ENCODE measurements around the gene BCL3.
A peak's percentile ranks its signal among the peaks of the same experiment; 100 is the strongest.
"Not testable (repeated sequence)": the region's sequence is repeated elsewhere in the genome, so short reads cannot be mapped to it uniquely, and the experiment has no call there.

Gene BCL3

DNA sequence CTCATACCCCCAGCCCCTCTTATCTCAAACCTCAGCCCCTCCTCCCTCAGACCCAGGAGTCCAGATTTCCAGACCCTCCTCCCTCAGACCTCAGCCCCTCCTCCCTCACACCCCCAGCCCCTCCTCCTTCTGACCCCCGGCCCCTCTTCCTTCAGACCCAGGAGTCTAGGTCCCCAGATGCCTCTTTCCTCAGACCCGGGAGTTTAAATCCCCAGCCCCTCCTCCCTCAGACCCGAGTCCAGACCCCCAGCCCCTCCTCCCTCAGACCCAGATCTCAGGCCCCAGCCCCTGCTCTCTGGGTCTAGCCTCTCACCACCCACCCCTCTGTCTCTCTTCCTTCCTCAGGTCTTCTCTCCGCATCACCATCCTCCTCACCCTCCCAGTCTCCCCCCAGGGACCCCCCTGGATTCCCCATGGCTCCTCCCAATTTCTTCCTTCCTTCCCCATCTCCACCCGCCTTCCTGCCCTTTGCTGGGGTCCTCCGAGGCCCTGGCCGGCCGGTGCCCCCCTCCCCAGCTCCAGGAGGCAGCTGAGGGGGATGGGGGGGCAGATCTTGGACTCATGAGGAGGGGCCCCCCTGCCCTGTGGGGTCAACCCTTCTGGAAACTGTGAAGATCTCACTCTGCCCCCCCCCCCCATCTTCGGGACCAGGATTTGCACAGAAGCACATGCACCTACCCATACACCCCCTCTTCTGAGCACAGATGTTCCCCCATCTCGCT, 10.7 kb downstream of the BCL3 start:
- DNase-seq: no peak

DNA sequence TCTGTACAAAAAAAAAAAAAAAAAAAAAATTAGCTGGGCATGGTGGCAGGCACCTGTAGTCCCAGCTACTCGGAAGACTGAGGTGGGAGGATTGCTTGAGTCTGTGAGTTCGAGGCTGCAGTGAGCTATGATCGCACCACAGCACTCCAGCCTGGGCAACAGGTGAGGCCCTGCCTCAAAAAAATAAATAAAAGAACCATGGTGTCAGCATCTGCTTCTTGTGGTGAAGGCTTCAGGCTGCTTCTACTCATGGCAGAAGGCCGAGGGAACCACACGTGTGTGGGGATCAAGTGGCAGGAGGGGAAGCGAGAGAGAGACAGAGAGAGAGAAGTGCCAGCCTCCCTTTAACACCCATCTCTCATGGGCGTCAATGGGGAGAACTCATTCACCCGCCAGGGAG, 13.5 kb downstream of the BCL3 start:
- DNase-seq: no peak

GRCh38 chr19:44765033-44765948, 16.8 kb downstream of the BCL3 start:
- no peak for DNase-seq

GRCh38 chr19:44765949-44766335, 17.4 kb downstream of the BCL3 start:
- no peak for DNase-seq

- DNase-seq: no peak
Measured at GRCh38 chr19:44767295-44768180, 19.0 kb downstream of the BCL3 start.

GRCh38 chr19:44770550-44771257, 22.2 kb downstream of the BCL3 start:
- DNase-seq: peak; percentile 83

DNA sequence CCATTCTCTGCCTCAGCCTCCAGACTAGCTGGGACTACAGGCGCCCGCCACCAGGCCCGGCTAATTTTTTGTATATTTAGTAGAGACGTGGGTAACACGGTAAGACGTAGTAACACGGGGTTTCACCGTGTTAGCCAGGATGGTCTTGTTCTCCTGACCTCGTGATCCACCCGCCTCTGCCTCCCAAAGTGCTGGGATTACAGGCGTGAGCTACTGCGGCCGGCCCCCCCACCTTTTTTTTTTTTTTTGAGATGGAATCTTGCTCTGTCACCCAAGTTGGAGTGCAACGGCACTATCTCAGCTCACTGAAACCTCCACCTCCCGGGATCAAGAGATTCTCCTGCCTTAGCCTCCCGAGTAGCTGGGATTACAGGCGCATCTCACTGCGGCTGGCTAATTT, 23.6 kb downstream of the BCL3 start:
- DNase-seq: not testable (repeated sequence)

- DNase-seq: no peak
Measured at GRCh38 chr19:44772959-44773358, 24.5 kb downstream of the BCL3 start.

DNA sequence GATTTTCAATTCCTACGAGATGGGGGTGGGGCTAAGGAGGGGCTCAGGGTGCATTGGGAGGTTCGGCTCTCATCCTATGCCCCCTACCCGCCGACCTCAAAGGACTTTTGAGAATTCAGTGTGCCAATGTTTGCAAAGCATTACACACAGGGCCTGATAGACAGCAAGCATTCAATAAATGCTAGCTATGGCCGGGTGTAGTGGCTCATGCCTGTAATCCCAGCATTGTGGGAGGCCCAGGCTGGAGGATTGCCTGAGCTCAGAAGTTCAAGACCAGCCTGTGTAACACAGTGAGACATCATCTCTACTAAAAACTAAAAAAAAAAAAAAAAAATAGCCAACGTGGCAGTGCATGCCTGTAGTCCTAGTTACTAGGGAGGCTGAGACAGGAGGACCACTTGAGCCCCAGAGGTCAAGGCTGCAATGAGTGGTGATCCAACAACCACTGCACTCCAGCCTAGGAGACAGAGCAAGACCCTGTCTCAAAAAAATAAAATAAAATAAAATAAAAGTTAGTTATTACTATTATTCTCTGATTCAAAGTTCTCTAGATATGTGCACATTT, 27.2 kb downstream of the BCL3 start:
- no peak for DNase-seq

- DNase-seq: no peak
Measured at GRCh38 chr19:44776402-44777096, 28.0 kb downstream of the BCL3 start.

- no peak for DNase-seq
Measured at GRCh38 chr19:44777715-44778347, 29.3 kb downstream of the BCL3 start, which contains the start of gene CBLC. TSS of gene CBLC (plus strand) at chr19:44777890. CDS start at chr19:44777932, 42 bp downstream.

- DNase-seq: no peak
Measured at GRCh38 chr19:44779150-44779549, 30.6 kb downstream of the BCL3 start.

GRCh38 chr19:44781694-44782093, 33.2 kb downstream of the BCL3 start:
- not testable (repeated sequence) for DNase-seq

GRCh38 chr19:44782729-44783128, 34.2 kb downstream of the BCL3 start:
- DNase-seq: no peak

- no peak for DNase-seq
Measured at GRCh38 chr19:44783545-44783944, 35.0 kb downstream of the BCL3 start.

DNA sequence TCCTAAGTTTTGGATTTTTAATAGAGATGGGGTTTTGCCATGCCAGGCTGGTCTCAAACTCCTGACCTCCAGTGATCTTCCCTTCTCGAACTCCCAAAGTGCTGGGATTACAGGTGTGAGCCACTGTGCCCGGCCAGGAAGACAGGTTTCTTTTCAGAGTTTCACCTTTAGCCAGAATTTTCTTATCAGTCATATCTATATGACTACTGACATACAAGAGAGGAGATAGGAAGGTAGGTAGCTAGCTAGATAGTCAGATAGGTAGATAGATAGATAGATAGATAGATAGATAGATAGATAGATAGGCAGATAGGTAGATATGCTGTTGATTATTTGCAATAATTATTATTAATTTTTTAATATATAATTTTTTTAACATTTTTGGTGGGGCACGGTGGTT, 36.8 kb downstream of the BCL3 start:
- DNase-seq: no peak

GRCh38 chr19:44785993-44786392, 37.5 kb downstream of the BCL3 start:
- DNase-seq: no peak

- no peak for DNase-seq
Measured at GRCh38 chr19:44788971-44789370, 40.5 kb downstream of the BCL3 start.

DNA sequence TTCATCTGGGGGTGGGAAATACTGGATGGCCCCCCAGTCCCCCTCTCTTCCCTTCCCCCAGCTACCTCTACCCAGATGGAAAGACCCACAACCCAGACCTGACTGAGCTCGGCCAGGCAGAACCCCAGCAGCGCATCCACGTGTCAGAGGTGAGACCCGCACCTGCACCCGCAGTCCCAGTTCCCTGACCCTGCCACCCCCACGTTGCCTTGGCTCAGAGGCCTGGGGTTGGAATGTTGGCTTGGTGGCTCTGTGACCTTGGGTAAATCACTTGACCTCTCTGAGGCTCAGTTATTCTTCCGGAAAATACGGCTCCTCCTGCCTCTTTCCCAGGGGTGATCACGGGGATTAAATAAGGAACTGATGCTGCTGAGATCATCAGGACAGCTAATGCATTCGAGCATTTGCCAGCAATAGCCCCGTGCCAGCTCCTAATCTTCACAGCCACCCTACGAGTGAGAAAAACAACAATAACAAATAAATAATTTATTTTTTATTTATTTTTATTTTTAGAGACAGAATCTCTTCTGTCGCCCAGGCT, 41.5 kb downstream of the BCL3 start:
- DNase-seq: no peak

DNA sequence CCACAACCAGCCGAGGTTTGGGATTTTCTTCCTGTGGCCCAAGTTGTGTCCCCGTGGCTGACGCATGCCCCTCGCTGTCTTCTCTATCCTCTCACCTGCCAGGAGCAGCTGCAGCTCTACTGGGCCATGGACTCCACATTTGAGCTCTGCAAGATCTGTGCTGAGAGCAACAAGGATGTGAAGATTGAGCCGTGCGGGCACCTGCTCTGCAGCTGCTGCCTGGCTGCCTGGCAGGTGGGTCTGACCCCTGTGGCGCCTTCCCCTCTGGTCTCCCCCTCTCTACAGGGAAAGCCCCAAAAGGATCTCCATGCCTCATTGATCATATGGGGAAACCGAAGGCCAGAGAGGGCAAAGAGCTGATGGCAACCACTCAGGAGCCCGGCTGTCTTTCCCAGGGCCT, 43.8 kb downstream of the BCL3 start:
- no peak for DNase-seq

DNA sequence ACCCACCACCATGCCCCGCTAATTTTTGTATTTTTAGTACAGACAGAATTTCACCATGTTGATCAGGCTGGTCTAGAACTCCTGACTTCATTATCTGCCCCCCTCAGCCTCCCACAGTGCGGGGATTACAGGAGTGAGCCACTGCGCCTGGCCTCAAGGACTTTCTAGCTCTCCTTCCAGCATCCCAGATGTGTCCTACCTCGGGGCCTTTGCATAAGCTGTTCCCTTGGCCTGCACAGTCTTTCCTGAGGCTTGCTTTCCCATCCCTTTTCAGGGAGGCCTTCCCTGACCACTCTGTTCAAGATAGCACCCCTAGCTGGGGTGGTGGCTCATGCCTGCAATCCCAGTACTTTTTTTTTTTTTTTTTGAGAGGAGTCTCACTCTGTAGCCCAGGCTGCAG, 46.1 kb downstream of the BCL3 start:
- no peak for DNase-seq

Data from T1000 (cell line).